GM08714 (cell line): ENCODE data around the gene KDM4C.

Source experiments
- H3K4me3 ChIP-seq: fragments of 200-500 bp; sonication (Bioruptor generic); 2 replicates; pipeline ENCODE4 v1.5.1; 2014; ENCODE audit warnings: mild to moderate bottlenecking, low read length, inconsistent platforms
- ZNF274 ChIP-seq: IDR thresholded peaks from 2 replicates; pipeline ENCODE4 v1.6.1; 2012; ENCODE audit warnings: mild to moderate bottlenecking, low read depth, low read length

The KDM4C gene

GRCh38 chr9:7153134-7153533 lies 395.4 kb downstream of the KDM4C start:
- TF ChIP-seq ZNF274: no peak
- no peak overlapping the region for H3K4me3 ChIP-seq

- TF ChIP-seq ZNF274: no peak
- no peak overlapping the region for H3K4me3 ChIP-seq
Measured at GRCh38 chr9:7153566-7153965, 395.8 kb downstream of the KDM4C start.

- H3K4me3 ChIP-seq: no peak overlapping the region
- TF ChIP-seq ZNF274: no peak
Measured at GRCh38 chr9:7154003-7154619, 396.3 kb downstream of the KDM4C start.

GRCh38 chr9:7154650-7155049 lies 396.9 kb downstream of the KDM4C start:
- no peak overlapping the region for H3K4me3 ChIP-seq
- no peak for TF ChIP-seq ZNF274

GRCh38 chr9:7161469-7161868 lies 403.7 kb downstream of the KDM4C start:
- no peak overlapping the region for H3K4me3 ChIP-seq
- TF ChIP-seq ZNF274: no peak

GRCh38 chr9:7163932-7164331 lies 406.2 kb downstream of the KDM4C start:
- H3K4me3 ChIP-seq: no peak overlapping the region
- TF ChIP-seq ZNF274: no peak

- TF ChIP-seq ZNF274: no peak
- no peak overlapping the region for H3K4me3 ChIP-seq
Measured at GRCh38 chr9:7164440-7165330, 406.9 kb downstream of the KDM4C start.

- no peak for TF ChIP-seq ZNF274
- H3K4me3 ChIP-seq: no peak overlapping the region
Measured at GRCh38 chr9:7165331-7165975, 407.7 kb downstream of the KDM4C start.

- TF ChIP-seq ZNF274: no peak
- no peak overlapping the region for H3K4me3 ChIP-seq
Measured at GRCh38 chr9:7166074-7166473, 408.3 kb downstream of the KDM4C start.

GRCh38 chr9:7169717-7170389 lies 412.1 kb downstream of the KDM4C start:
- no peak overlapping the region for H3K4me3 ChIP-seq
- no peak for TF ChIP-seq ZNF274

- no peak overlapping the region for H3K4me3 ChIP-seq
- no peak for TF ChIP-seq ZNF274
Measured at GRCh38 chr9:7171396-7172153, 413.8 kb downstream of the KDM4C start.

GRCh38 chr9:7172154-7173115 lies 414.7 kb downstream of the KDM4C start:
- TF ChIP-seq ZNF274: no peak
- no peak overlapping the region for H3K4me3 ChIP-seq

- no peak for TF ChIP-seq ZNF274
- H3K4me3 ChIP-seq: no peak overlapping the region
Measured at GRCh38 chr9:7173139-7173538, 415.4 kb downstream of the KDM4C start.

- TF ChIP-seq ZNF274: no peak
- H3K4me3 ChIP-seq: no peak overlapping the region
Measured at GRCh38 chr9:7174301-7174700, 416.5 kb downstream of the KDM4C start.
